Epithelial cell of esophagus (primary cell): ENCODE data around the gene FAM186B.

ENCODE experiments used
- DNase-seq: peaks from one replicate; pipeline ENCODE4 v3.0.0; 2010; ENCODE audit warnings: low read depth
- H3K4me3 ChIP-seq: 2 replicates; pipeline ENCODE4 v1.5.1; 2011; ENCODE audit warnings: mild to moderate bottlenecking, low read length, control low read depth
- CTCF ChIP-seq: IDR thresholded peaks from 2 replicates; pipeline ENCODE4 v1.5.1; 2011; ENCODE audit warnings: low read depth, mild to moderate bottlenecking, low read length, control low read depth, inconsistent platforms; ENCODE audit not compliant: insufficient read depth; ENCODE audit errors: missing control alignments

FAM186B gene

GRCh38 chr12:49587174-49587908, 18.1 kb downstream of the FAM186B start:
- no peak for TF ChIP-seq CTCF
- no peak overlapping the region for H3K4me3 ChIP-seq
- DNase-seq = no peak

GRCh38 chr12:49585477-49586459, 19.7 kb downstream of the FAM186B start:
- TF ChIP-seq CTCF = no peak
- DNase-seq = no peak
- H3K4me3 ChIP-seq = no peak overlapping the region

GRCh38 chr12:49584591-49584990, 20.8 kb downstream of the FAM186B start:
- DNase-seq = no peak
- TF ChIP-seq CTCF = no peak
- H3K4me3 ChIP-seq = no peak overlapping the region

- no peak overlapping the region for H3K4me3 ChIP-seq
- no peak for TF ChIP-seq CTCF
- DNase-seq = no peak
Observed at GRCh38 chr12:49583366-49584094, 21.9 kb downstream of the FAM186B start.

GRCh38 chr12:49582850-49583249, 22.6 kb downstream of the FAM186B start:
- no peak overlapping the region for H3K4me3 ChIP-seq
- TF ChIP-seq CTCF = no peak

DNA sequence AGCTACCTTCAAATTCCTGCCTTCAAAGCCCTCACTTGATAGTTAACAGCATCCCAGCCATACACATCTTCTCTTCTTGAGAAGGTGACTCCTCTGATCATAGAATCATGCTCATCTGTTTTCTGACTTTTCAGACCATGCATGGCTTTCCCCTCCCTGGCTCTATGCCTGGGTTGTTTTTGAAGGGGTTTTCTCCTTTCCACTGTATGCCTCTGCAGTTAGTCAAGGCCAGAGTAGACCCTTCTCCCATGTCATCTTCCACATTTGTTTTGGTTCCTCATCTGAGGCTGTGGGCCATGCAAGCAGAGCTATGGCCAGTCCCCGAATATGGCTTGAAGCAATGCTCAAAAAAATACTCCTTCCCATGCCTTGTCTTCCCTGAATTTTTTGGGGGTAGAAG, 23.2 kb downstream of the FAM186B start:
- no peak overlapping the region for H3K4me3 ChIP-seq
- no peak for TF ChIP-seq CTCF
- no peak for DNase-seq

More at GRCh38 chr12:49582850-49583249, 22.6 kb downstream of the FAM186B start:
- DNase-seq = no peak
